Measurements from ENCODE around the gene ZSCAN31.

DNA sequence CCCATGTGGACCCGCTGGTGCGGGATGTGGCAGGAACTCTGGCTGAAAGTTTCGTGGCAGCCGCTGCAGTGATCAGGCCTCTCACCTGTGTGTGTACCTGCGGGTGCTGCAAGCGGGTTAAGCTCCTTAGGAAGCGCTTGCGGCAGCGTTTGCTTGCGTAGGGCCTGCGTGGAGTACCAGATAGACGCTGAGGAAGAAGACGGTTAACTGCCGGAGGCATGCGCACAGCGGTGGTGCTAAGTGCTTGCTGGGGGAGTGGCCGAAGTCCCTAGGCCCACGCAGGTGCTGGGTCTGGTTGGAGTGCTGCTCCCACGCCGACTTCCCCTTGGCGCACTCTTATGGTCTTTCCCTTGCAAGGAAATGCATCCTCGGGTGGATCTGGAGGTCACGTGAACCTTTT is 23.0 kb downstream of the ZSCAN31 start:
- no peak for TF ChIP-seq EZH2 (IDR thresholded peaks at IDR 0.05; ENCODE audit: borderline replicate concordance, low read depth, low read length, poor library complexity, severe bottlenecking)
- TF ChIP-seq, protein P1, sequence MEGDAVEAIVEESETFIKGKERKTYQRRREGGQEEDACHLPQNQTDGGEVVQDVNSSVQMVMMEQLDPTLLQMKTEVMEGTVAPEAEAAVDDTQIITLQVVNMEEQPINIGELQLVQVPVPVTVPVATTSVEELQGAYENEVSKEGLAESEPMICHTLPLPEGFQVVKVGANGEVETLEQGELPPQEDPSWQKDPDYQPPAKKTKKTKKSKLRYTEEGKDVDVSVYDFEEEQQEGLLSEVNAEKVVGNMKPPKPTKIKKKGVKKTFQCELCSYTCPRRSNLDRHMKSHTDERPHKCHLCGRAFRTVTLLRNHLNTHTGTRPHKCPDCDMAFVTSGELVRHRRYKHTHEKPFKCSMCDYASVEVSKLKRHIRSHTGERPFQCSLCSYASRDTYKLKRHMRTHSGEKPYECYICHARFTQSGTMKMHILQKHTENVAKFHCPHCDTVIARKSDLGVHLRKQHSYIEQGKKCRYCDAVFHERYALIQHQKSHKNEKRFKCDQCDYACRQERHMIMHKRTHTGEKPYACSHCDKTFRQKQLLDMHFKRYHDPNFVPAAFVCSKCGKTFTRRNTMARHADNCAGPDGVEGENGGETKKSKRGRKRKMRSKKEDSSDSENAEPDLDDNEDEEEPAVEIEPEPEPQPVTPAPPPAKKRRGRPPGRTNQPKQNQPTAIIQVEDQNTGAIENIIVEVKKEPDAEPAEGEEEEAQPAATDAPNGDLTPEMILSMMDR (conservative IDR thresholded peaks at IDR 0.05; ENCODE audit: low read depth, low read length): no peak

All from A673 (cell line).